Memory B cell (primary cell): ENCODE data around the gene ANKRD13A.
"Not testable (repeated sequence)": the region's sequence is repeated elsewhere in the genome, so short reads cannot be mapped to it uniquely, and the experiment has no call there.

Experiments used
- ATAC-seq: fragments of 150-1000 bp; cut with Tn5 transposase; 2 replicates; pipeline ENCODE4 v1.10.0; 2021; ENCODE audit warnings: low read depth, mild to moderate bottlenecking, moderate library complexity
- DNase-seq, 2 donors: peaks; one replicate each; pipeline ENCODE4 v3.0.0; 2022; ENCODE audit warnings: low spot score in 2 of 2
- H3K27ac Mint-ChIP-seq: one replicate; pipeline ENCODE4 v1.8.0; 2022; ENCODE audit warnings: mild to moderate bottlenecking, moderate library complexity, mixed read lengths
- H3K27me3 Mint-ChIP-seq: one replicate; pipeline ENCODE4 v1.8.0; 2022; ENCODE audit warnings: mixed read lengths
- H3K36me3 Mint-ChIP-seq: one replicate; pipeline ENCODE4 v1.8.0; 2022; ENCODE audit warnings: mild to moderate bottlenecking, mixed read lengths
- H3K4me1 Mint-ChIP-seq: one replicate; pipeline ENCODE4 v1.8.0; 2022; ENCODE audit warnings: mixed read lengths
- H3K4me3 Mint-ChIP-seq: one replicate; pipeline ENCODE4 v1.8.0; 2022; ENCODE audit warnings: mild to moderate bottlenecking, moderate library complexity, mixed read lengths
- H3K9me3 Mint-ChIP-seq: one replicate; pipeline ENCODE4 v1.8.0; 2022; ENCODE audit warnings: mixed read lengths

Gene ANKRD13A

GRCh38 chr12:110075880-110076279, 76.7 kb downstream of the ANKRD13A start:
- Mint-ChIP-seq H3K36me3 (no peaks in the 10 kb centered on the region), H3K4me1 (peaks cover 16% of the 10 kb centered on the region), H3K4me3 (no peak overlapping the region)

GRCh38 chr12:110077800-110078199, 78.6 kb downstream of the ANKRD13A start:
- Mint-ChIP-seq H3K4me3 (no peak overlapping the region), H3K27me3 (peaks cover 2% of the 10 kb centered on the region), H3K36me3 (no peaks in the 10 kb centered on the region), H3K27ac (no peak overlapping the region), H3K4me1 (peaks cover 16% of the 10 kb centered on the region), H3K9me3 (peaks cover 1% of the 10 kb centered on the region)
- DNase-seq (no peak), ATAC-seq (no peak)

More at GRCh38 chr12:110075880-110076279, 76.7 kb downstream of the ANKRD13A start:
- ATAC-seq (no peak), DNase-seq (no peak)
- H3K9me3 Mint-ChIP-seq: peaks cover 1% of the 10 kb centered on the region
- no peak overlapping the region for H3K27ac Mint-ChIP-seq
- H3K27me3 Mint-ChIP-seq: peaks cover 2% of the 10 kb centered on the region

GRCh38 chr12:110079477-110080400, 80.5 kb downstream of the ANKRD13A start:
- ATAC-seq: peak; percentile 85
- Mint-ChIP-seq H3K9me3 (peaks cover 1% of the 10 kb centered on the region), H3K27me3 (no peaks in the 10 kb centered on the region), H3K36me3 (no peaks in the 10 kb centered on the region), H3K27ac (peak overlapping the region; percentile 91), H3K4me3 (peak overlapping the region; percentile 84), H3K4me1 (peaks cover 12% of the 10 kb centered on the region)
- peak; percentile 59 for DNase-seq

- Mint-ChIP-seq H3K4me3 (peak overlapping the region; percentile 19), H3K27me3 (no peaks in the 10 kb centered on the region), H3K36me3 (no peaks in the 10 kb centered on the region), H3K4me1 (peaks cover 12% of the 10 kb centered on the region), H3K9me3 (peaks cover 1% of the 10 kb centered on the region), H3K27ac (peak overlapping the region; percentile 45)
- DNase-seq (no peak), ATAC-seq (no peak)
Observed at GRCh38 chr12:110080410-110080809, 81.2 kb downstream of the ANKRD13A start.

GRCh38 chr12:110084314-110085015, 85.2 kb downstream of the ANKRD13A start:
- Mint-ChIP-seq H3K9me3 (peaks cover 1% of the 10 kb centered on the region), H3K36me3 (no peaks in the 10 kb centered on the region), H3K27ac (no peak overlapping the region), H3K27me3 (peaks cover 10% of the 10 kb centered on the region), H3K4me3 (no peak overlapping the region), H3K4me1 (peaks cover 12% of the 10 kb centered on the region)
- no peak for DNase-seq
- ATAC-seq: no peak

GRCh38 chr12:110088216-110088615, 89.0 kb downstream of the ANKRD13A start:
- peaks cover 19% of the 10 kb centered on the region for H3K27me3 Mint-ChIP-seq
- DNase-seq, H3K4me3 Mint-ChIP-seq, H3K4me1 Mint-ChIP-seq, ATAC-seq, H3K9me3 Mint-ChIP-seq, H3K27ac Mint-ChIP-seq, H3K36me3 Mint-ChIP-seq: not testable (repeated sequence)

GRCh38 chr12:110088936-110089335, 89.7 kb downstream of the ANKRD13A start:
- Mint-ChIP-seq H3K36me3 (no peaks in the 10 kb centered on the region), H3K9me3 (no peaks in the 10 kb centered on the region), H3K27ac (no peak overlapping the region), H3K27me3 (peaks cover 19% of the 10 kb centered on the region), H3K4me3 (no peak overlapping the region), H3K4me1 (peaks cover 4% of the 10 kb centered on the region)
- ATAC-seq (no peak), DNase-seq (no peak)
